ENCODE data around the gene C1orf50.

DNA sequence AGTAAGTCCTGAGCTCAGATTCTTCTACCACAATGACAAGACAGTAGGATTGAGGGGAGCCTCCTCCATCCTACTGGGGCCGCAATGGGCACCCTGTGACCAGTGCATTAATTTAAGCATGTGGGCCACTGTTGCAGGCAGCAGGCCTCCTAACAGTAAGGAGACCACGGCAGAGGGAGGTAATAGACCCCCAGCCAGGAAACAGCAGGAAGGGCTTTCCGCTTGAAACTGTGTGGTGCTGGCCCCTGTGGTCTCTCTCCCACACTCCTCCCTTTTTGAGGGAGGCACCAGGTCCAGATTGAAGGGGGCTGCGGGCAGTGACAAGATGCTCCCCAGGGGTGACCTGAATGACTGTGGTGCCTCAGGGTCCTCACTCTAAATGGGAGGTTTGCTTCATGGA lies 25.3 kb upstream of the C1orf50 start:
- no peak for TF ChIP-seq ARNTL (CRISPR knock-in tag; IDR thresholded peaks at IDR 0.05; ENCODE audit: borderline replicate concordance, low read depth)
- TF ChIP-seq, protein P1, sequence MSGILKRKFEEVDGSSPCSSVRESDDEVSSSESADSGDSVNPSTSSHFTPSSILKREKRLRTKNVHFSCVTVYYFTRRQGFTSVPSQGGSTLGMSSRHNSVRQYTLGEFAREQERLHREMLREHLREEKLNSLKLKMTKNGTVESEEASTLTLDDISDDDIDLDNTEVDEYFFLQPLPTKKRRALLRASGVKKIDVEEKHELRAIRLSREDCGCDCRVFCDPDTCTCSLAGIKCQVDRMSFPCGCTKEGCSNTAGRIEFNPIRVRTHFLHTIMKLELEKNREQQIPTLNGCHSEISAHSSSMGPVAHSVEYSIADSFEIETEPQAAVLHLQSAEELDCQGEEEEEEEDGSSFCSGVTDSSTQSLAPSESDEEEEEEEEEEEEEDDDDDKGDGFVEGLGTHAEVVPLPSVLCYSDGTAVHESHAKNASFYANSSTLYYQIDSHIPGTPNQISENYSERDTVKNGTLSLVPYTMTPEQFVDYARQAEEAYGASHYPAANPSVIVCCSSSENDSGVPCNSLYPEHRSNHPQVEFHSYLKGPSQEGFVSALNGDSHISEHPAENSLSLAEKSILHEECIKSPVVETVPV (CRISPR knock-in tag; IDR thresholded peaks at IDR 0.05), result no peak
